Gastroesophageal sphincter (tissue), 4 donors: Measurements from ENCODE around the gene TSEN34. TPM values are rescaled to one million over a fixed set of nuclear protein-coding genes. Genes with fewer than 3 reads are reported as not detected.
"Not testable (repeated sequence)": the region's sequence is repeated elsewhere in the genome, so short reads cannot be mapped to it uniquely, and the experiment has no call there.

Experiments
- ATAC-seq: fragments of 150-250 bp; one replicate; pipeline ENCODE4 v1.9.1; 2016; ENCODE audit warnings: mild to moderate bottlenecking, moderate library complexity
- H3K27ac ChIP-seq, 4 donors: fragments of 200-600 bp; sonication (generic) in 3 of 4; 1 replicate in 3 of 4; 2 replicates in 1 of 4; pipeline ENCODE4 v1.5.1; 2016 to 2019
- H3K27me3 ChIP-seq: fragments of 200-600 bp; sonication (generic); one replicate; pipeline ENCODE4 v1.5.1; 2019
- H3K36me3 ChIP-seq, 2 donors: fragments of 200-600 bp; sonication (generic); one replicate each; pipeline ENCODE4 v1.5.1; 2019; ENCODE audit warnings: control low read depth in 1 of 2
- H3K4me1 ChIP-seq, 3 donors: fragments of 200-600 bp; sonication (generic); 1 replicate in 2 of 3; 2 replicates in 1 of 3; pipeline ENCODE4 v1.5.1; 2016 to 2019; ENCODE audit warnings: control low read depth in 2 of 3
- H3K4me3 ChIP-seq, 2 donors: fragments of 200-600 bp; sonication (generic); one replicate each; pipeline ENCODE4 v1.5.1; 2019; ENCODE audit warnings: mild to moderate bottlenecking in 1 of 2, moderate library complexity in 1 of 2
- H3K9me3 ChIP-seq, 3 donors: fragments of 200-600 bp; sonication (generic); one replicate each; pipeline ENCODE4 v1.5.1; 2017 to 2019; ENCODE audit warnings: control low read depth in 2 of 3
- CTCF ChIP-seq, 4 experiments: fragments of 200-600 bp in 2 of 4; fragments of 450-650 bp in 2 of 4; sonication (generic) in 1 of 4; IDR thresholded peaks; one replicate each; pipeline ENCODE4 v1.5.1; 2017 to 2019; ENCODE audit warnings: antibody characterized with exemption in 4 of 4, mild to moderate bottlenecking in 2 of 4, moderate library complexity in 2 of 4
- EP300 ChIP-seq: sonication (generic); formaldehyde crosslinking; IDR thresholded peaks from one replicate; pipeline ENCODE4 v1.6.1; 2017; ENCODE audit warnings: antibody characterized with exemption, mild to moderate bottlenecking
- POLR2A ChIP-seq, 2 donors: fragments of 450-650 bp; IDR thresholded peaks; one replicate each; pipeline ENCODE4 v1.6.1; 2017; ENCODE audit warnings: antibody characterized with exemption in 2 of 2, mild to moderate bottlenecking in 2 of 2, moderate library complexity in 1 of 2
- POLR2AphosphoS5 ChIP-seq: sonication (generic); formaldehyde crosslinking; IDR thresholded peaks from one replicate; pipeline ENCODE4 v1.6.1; 2017; ENCODE audit warnings: antibody characterized with exemption
- WGBS, 2 donors: methylation state at CpG; one replicate each; pipeline ENCODE4 v1.1.5; 2018; ENCODE audit warnings: low coverage in 1 of 2; 5-methylcytosine and 5-hydroxymethylcytosine counted together
- total RNA-seq, 4 donors: library from RNA; depleted of rRNA; stranded (reverse); fragments of >200 nt; gene quantifications; one replicate each; pipeline ENCODE4 v1.1.0, GENCODE V29; 2016

Gene TSEN34
- total RNA-seq, 4 donors from 2014 or later, result 57.4 to 73.2 (median 69.8) TPM

- ATAC-seq, result no peak
- WGBS, 2 donors, result 30 to 83% methylated on average over 1 to 7 of the region's 9 CpGs
- no peak for TF ChIP-seq CTCF (IDR thresholded peaks at IDR 0.05)
- Histone ChIP-seq H3K27ac (no peak overlapping the region), H3K9me3 (no peaks in the 10 kb centered on the region), H3K4me1 (peaks cover 0 to 79% (median 24%) of the 10 kb centered on the region in 3 donors), H3K4me3 (no peak overlapping the region), H3K36me3 (peaks cover 0 to 70% of the 10 kb centered on the region in 2 donors), H3K27me3 (no peaks in the 10 kb centered on the region)
Observed at GRCh38 chr19:54203151-54203611, 12.1 kb downstream of the TSEN34 start.

GRCh38 chr19:54204767-54205468, 13.8 kb downstream of the TSEN34 start:
- Histone ChIP-seq H3K4me1 (peaks cover 0 to 91% (median 40%) of the 10 kb centered on the region in 3 donors), H3K9me3 (no peaks in the 10 kb centered on the region), H3K36me3 (peaks cover 0 to 73% of the 10 kb centered on the region in 2 donors), H3K4me3 (no peak overlapping the region), H3K27me3 (no peaks in the 10 kb centered on the region), H3K27ac (no peak overlapping the region)
- WGBS, 2 donors, result 65 to 78% methylated on average over 4 of the region's 4 CpGs
- ATAC-seq, result no peak
- TF ChIP-seq POLR2AphosphoS5 (no peak), POLR2A (IDR thresholded peaks at IDR 0.05) (no peak), EP300 (no peak), CTCF (IDR thresholded peaks at IDR 0.05) (no peak)

- H3K27me3 ChIP-seq, result no peaks in the 10 kb centered on the region
- no peaks in the 10 kb centered on the region for H3K9me3 ChIP-seq
- H3K4me3 ChIP-seq, result no peak overlapping the region
- 100% methylated on average over 1 of the region's 27 CpGs; no CpG with 5 or more reads in 1 of the 2 donors for WGBS, 2 donors
- ATAC-seq, result no peak
- peak overlapping the region in 1 of 4 donors; percentile 33 for H3K27ac ChIP-seq
- TF ChIP-seq POLR2A (IDR thresholded peaks at IDR 0.05), result no peak
- TF ChIP-seq CTCF (IDR thresholded peaks at IDR 0.05), result no peak
- no peak for TF ChIP-seq EP300
- TF ChIP-seq POLR2AphosphoS5, result no peak
- H3K36me3 ChIP-seq, result peaks cover 0 to 72% of the 10 kb centered on the region in 2 donors
- peaks cover 0 to 96% (median 45%) of the 10 kb centered on the region in 3 donors for H3K4me1 ChIP-seq
Observed at GRCh38 chr19:54206030-54206830, 15.1 kb downstream of the TSEN34 start.

- WGBS, 2 donors, result 73% methylated on average over 7 of the region's 13 CpGs; no CpG with 5 or more reads in 1 of the 2 donors
- H3K4me3 ChIP-seq, result no peak overlapping the region
- H3K36me3 ChIP-seq, result peaks cover 0 to 67% of the 10 kb centered on the region in 2 donors
- H3K27ac ChIP-seq, result peak overlapping the region in 3 of 4 donors; percentile 29 to 60 (median 50)
- no peak for TF ChIP-seq POLR2A (IDR thresholded peaks at IDR 0.05)
- no peak for TF ChIP-seq POLR2AphosphoS5
- TF ChIP-seq EP300, result no peak
- no peak for TF ChIP-seq CTCF (IDR thresholded peaks at IDR 0.05)
- H3K4me1 ChIP-seq, result peaks cover 0 to 91% (median 42%) of the 10 kb centered on the region in 3 donors
- ATAC-seq, result no peak
- no peaks in the 10 kb centered on the region for H3K27me3 ChIP-seq
- no peaks in the 10 kb centered on the region for H3K9me3 ChIP-seq
Observed at GRCh38 chr19:54206831-54207177, 15.7 kb downstream of the TSEN34 start.

GRCh38 chr19:54207193-54207592, 16.1 kb downstream of the TSEN34 start:
- not testable (repeated sequence) for ATAC-seq, H3K9me3 ChIP-seq, H3K4me3 ChIP-seq, H3K27me3 ChIP-seq
- peak overlapping the region in 3 of 4 donors; percentile 29 to 60 (median 50) for H3K27ac ChIP-seq
- 69% methylated on average over 19 of the region's 23 CpGs; no CpG with 5 or more reads in 1 of the 2 donors for WGBS, 2 donors
- H3K36me3 ChIP-seq, result peaks cover 0 to 63% of the 10 kb centered on the region in 2 donors
- peaks cover 0 to 87% (median 39%) of the 10 kb centered on the region in 3 donors for H3K4me1 ChIP-seq
